Hindlimb muscle (tissue), 1 donor: ENCODE data around the gene TJAP1. TPM values are rescaled to one million over a fixed set of nuclear protein-coding genes. Genes with fewer than 3 reads are reported as not detected.
A peak's percentile ranks its signal among the peaks of the same experiment; 100 is the strongest.
"Not testable (repeated sequence)": the region's sequence is repeated elsewhere in the genome, so short reads cannot be mapped to it uniquely, and the experiment has no call there.

Experiments used
- DNase-seq: peaks from one replicate; pipeline ENCODE4 v3.0.0-alpha.2; 2013
- polyA plus RNA-seq: library from polyadenylated mRNA; unstranded; fragments of 120-200 nt; gene quantifications from one replicate; pipeline ENCODE4 v1.2.1, GENCODE V29; 2013; ENCODE audit not compliant: insufficient read length

TJAP1 gene
- polyA plus RNA-seq, 1 donor: 32.4 TPM

- DNase-seq: no peak
Observed at GRCh38 chr6:43481591-43482236, 4.3 kb downstream of the TJAP1 start.

GRCh38 chr6:43488667-43489276, 11.4 kb downstream of the TJAP1 start:
- DNase-seq: no peak

- DNase-seq: peak; percentile 19
Observed at GRCh38 chr6:43489277-43490072, 12.1 kb downstream of the TJAP1 start.

- DNase-seq: no peak
Observed at GRCh38 chr6:43490523-43490939, 13.2 kb downstream of the TJAP1 start.

- peak; percentile 53 for DNase-seq
Observed at GRCh38 chr6:43491750-43492661, 14.6 kb downstream of the TJAP1 start.

- no peak for DNase-seq
Observed at GRCh38 chr6:43492673-43493072, 15.3 kb downstream of the TJAP1 start.

GRCh38 chr6:43493230-43493629, 15.9 kb downstream of the TJAP1 start:
- DNase-seq: no peak

- no peak for DNase-seq
Observed at GRCh38 chr6:43493833-43494232, 16.5 kb downstream of the TJAP1 start.

GRCh38 chr6:43494321-43494720, 17.0 kb downstream of the TJAP1 start:
- DNase-seq: no peak

- DNase-seq: no peak
Observed at GRCh38 chr6:43494766-43495165, 17.4 kb downstream of the TJAP1 start.

- no peak for DNase-seq
Observed at GRCh38 chr6:43495409-43495941, 18.1 kb downstream of the TJAP1 start.

GRCh38 chr6:43496370-43497128, 19.2 kb downstream of the TJAP1 start:
- no peak for DNase-seq

GRCh38 chr6:43497129-43497396, 19.7 kb downstream of the TJAP1 start:
- DNase-seq: no peak

- no peak for DNase-seq
Observed at GRCh38 chr6:43497689-43498088, 20.3 kb downstream of the TJAP1 start.

- DNase-seq: not testable (repeated sequence)
Observed at GRCh38 chr6:43498291-43498690, 20.9 kb downstream of the TJAP1 start.

- no peak for DNase-seq
Observed at GRCh38 chr6:43499028-43499815, 21.9 kb downstream of the TJAP1 start.

- DNase-seq: no peak
Observed at GRCh38 chr6:43500921-43501320, 23.6 kb downstream of the TJAP1 start.

GRCh38 chr6:43502666-43503065, 25.3 kb downstream of the TJAP1 start:
- no peak for DNase-seq

- no peak for DNase-seq
Observed at GRCh38 chr6:43503443-43503842, 26.1 kb downstream of the TJAP1 start.

- DNase-seq: no peak
Observed at GRCh38 chr6:43504756-43505593, 27.6 kb downstream of the TJAP1 start.
